ENCODE measurements around the gene DIDO1.

- TF ChIP-seq CTCF (IDR thresholded peaks at IDR 0.05) (peak; percentile 25 to 64 (median 47)), POLR2A (IDR thresholded peaks at IDR 0.05) (peak in 1 of 2 donors; percentile 13), EP300 (IDR thresholded peaks at IDR 0.05) (peak in 1 of 2 donors; percentile 55)
Measured at GRCh38 chr20:62875419-62876361, 50.6 kb downstream of the DIDO1 start.
